ENCODE results near the gene ARIH2.

The ARIH2 gene

GRCh38 chr3:48957006-48957705, 38.5 kb downstream of the ARIH2 start:
- DNase-seq (ENCODE audit: low read depth): no peak
- H3K4me3 ChIP-seq (ENCODE audit: low read depth, low read length): no peak overlapping the region
- TF ChIP-seq CTCF (IDR thresholded peaks at IDR 0.05; ENCODE audit: control insufficient read depth, extremely low read depth, insufficient read depth): no peak

- H3K4me3 ChIP-seq (ENCODE audit: low read depth, low read length): no peak overlapping the region
- DNase-seq (ENCODE audit: low read depth): no peak
- TF ChIP-seq CTCF (IDR thresholded peaks at IDR 0.05; ENCODE audit: control insufficient read depth, extremely low read depth, insufficient read depth): no peak
These were observed 42.3 kb downstream of the ARIH2 start for GRCh38 chr3:48960841-48961413.

DNA sequence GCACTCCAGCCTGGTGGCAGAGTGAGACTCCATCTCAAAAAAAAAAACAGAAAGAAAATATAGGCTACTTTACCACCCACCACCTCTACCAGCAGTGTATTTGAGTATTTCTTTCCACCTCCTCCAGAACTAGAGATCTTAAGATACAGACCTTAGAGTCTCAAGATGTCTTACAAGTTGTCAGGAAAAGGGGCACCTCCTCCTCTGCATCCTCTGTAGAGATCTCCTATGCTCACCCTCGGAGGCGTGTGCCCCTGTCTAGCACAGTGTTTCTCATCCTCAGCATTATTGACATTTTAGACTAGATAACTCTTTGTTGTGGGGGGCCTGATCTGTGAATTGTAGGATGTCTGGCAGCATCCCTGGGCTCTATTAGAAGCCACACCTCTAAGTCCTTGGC, 43.7 kb downstream of the ARIH2 start:
- no peak overlapping the region for H3K4me3 ChIP-seq (ENCODE audit: low read depth, low read length)
- no peak for DNase-seq (ENCODE audit: low read depth)
- no peak for TF ChIP-seq CTCF (IDR thresholded peaks at IDR 0.05; ENCODE audit: control insufficient read depth, extremely low read depth, insufficient read depth)

GRCh38 chr3:48962939-48963338, 44.3 kb downstream of the ARIH2 start:
- H3K4me3 ChIP-seq (ENCODE audit: low read depth, low read length): no peak overlapping the region
- no peak for DNase-seq (ENCODE audit: low read depth)
- TF ChIP-seq CTCF (IDR thresholded peaks at IDR 0.05; ENCODE audit: control insufficient read depth, extremely low read depth, insufficient read depth): no peak

GRCh38 chr3:48963591-48963990, 44.9 kb downstream of the ARIH2 start:
- H3K4me3 ChIP-seq (ENCODE audit: low read depth, low read length): no peak overlapping the region
- DNase-seq (ENCODE audit: low read depth): no peak
- TF ChIP-seq CTCF (IDR thresholded peaks at IDR 0.05; ENCODE audit: control insufficient read depth, extremely low read depth, insufficient read depth): no peak

- H3K4me3 ChIP-seq (ENCODE audit: low read depth, low read length): no peak overlapping the region
- DNase-seq (ENCODE audit: low read depth): no peak
- no peak for TF ChIP-seq CTCF (IDR thresholded peaks at IDR 0.05; ENCODE audit: control insufficient read depth, extremely low read depth, insufficient read depth)
These were observed 47.7 kb downstream of the ARIH2 start for GRCh38 chr3:48966367-48966766.
